ENCODE results near the gene CACNA2D3.

- TF ChIP-seq SIN3A (IDR thresholded peaks at IDR 0.05; ENCODE audit: borderline replicate concordance, insufficient read depth, low read length) (no peak), TAF1 (IDR thresholded peaks at IDR 0.05; ENCODE audit: borderline replicate concordance, insufficient read depth, low read length) (no peak), POLR2AphosphoS5 (IDR thresholded peaks at IDR 0.05; ENCODE audit: low read depth, low read length) (no peak), FOXP2 (optimal IDR thresholded peaks at IDR 0.05; ENCODE audit: borderline replicate concordance, extremely low read depth, extremely low read length, insufficient read depth) (no peak)
- TF ChIP-seq, protein P1, sequence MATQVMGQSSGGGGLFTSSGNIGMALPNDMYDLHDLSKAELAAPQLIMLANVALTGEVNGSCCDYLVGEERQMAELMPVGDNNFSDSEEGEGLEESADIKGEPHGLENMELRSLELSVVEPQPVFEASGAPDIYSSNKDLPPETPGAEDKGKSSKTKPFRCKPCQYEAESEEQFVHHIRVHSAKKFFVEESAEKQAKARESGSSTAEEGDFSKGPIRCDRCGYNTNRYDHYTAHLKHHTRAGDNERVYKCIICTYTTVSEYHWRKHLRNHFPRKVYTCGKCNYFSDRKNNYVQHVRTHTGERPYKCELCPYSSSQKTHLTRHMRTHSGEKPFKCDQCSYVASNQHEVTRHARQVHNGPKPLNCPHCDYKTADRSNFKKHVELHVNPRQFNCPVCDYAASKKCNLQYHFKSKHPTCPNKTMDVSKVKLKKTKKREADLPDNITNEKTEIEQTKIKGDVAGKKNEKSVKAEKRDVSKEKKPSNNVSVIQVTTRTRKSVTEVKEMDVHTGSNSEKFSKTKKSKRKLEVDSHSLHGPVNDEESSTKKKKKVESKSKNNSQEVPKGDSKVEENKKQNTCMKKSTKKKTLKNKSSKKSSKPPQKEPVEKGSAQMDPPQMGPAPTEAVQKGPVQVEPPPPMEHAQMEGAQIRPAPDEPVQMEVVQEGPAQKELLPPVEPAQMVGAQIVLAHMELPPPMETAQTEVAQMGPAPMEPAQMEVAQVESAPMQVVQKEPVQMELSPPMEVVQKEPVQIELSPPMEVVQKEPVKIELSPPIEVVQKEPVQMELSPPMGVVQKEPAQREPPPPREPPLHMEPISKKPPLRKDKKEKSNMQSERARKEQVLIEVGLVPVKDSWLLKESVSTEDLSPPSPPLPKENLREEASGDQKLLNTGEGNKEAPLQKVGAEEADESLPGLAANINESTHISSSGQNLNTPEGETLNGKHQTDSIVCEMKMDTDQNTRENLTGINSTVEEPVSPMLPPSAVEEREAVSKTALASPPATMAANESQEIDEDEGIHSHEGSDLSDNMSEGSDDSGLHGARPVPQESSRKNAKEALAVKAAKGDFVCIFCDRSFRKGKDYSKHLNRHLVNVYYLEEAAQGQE (IDR thresholded peaks at IDR 0.05; ENCODE audit: insufficient read depth in 1 of 2, low read depth in 2 of 2, low read length in 2 of 2), result no peak
Measured at GRCh38 chr3:54264050-54264449, 141.7 kb downstream of the CACNA2D3 start.
